H1 (cell line): ENCODE measurements around the gene MANBA. TPM values are rescaled to one million over a fixed set of nuclear protein-coding genes. Genes with fewer than 3 reads are reported as not detected.

ENCODE experiments used
- polyA plus RNA-seq, 7 experiments: library from polyadenylated mRNA; depleted of rRNA in 3 of 7; stranded (reverse) in 5 of 7; unstranded in 2 of 7; fragments of >200 nt in 5 of 7; fragments of 200-250 nt in 2 of 7; gene quantifications; 1 replicate in 5 of 7; 2 replicates in 1 of 7; 4 replicates in 1 of 7; pipeline versions ENCODE4 v1.2.1 to v1.2.3, GENCODE V29; 2011 to 2013; ENCODE audit warnings: missing spikeins in 2 of 7, mixed read lengths in 2 of 7
- total RNA-seq: library from RNA; stranded (reverse); fragmentation: NEBNext Ultra II Directional; extraction: Animal tissue kit (Norgen Biotek cat#: 25700); gene quantifications from 2 replicates; pipeline ENCODE4 v1.2.1, GENCODE V29; 2021
- TF ChIP-seq, protein P1 (sequence below): fragments of 300-600 bp; sonication (generic); IDR thresholded peaks from 2 replicates; pipeline ENCODE4 v1.7.1; 2012; ENCODE audit warnings: low read length, moderate library complexity, mild to moderate bottlenecking, inconsistent platforms; ENCODE audit not compliant: insufficient replicate concordance

Gene MANBA
- total and polyA plus RNA-seq, 2 of the 8 experiments (the other 6 are each of a cell fraction or from before 2014, with no cell fraction given): 22.9 to 27.8 TPM

DNA sequence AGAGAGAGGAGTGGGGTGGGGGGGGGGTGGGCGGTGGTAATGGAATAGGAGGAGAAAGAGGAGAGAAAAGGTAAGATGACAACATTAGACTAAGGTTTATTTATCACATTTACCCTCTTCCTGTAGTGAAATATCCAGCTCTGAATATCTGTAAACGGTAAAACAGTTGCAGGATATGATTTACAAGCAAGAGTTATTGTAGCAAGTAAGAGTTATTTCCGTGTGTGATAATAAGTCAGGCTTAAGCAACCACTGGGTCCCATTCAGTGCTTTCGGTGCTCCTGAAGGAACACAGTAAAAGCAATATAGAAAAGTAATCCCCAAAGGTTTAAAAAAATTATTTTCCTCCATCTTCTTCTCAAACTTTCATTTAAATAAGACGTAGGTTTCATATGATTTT lies 103.6 kb downstream of the MANBA start (continued):
- TF ChIP-seq, protein P1, sequence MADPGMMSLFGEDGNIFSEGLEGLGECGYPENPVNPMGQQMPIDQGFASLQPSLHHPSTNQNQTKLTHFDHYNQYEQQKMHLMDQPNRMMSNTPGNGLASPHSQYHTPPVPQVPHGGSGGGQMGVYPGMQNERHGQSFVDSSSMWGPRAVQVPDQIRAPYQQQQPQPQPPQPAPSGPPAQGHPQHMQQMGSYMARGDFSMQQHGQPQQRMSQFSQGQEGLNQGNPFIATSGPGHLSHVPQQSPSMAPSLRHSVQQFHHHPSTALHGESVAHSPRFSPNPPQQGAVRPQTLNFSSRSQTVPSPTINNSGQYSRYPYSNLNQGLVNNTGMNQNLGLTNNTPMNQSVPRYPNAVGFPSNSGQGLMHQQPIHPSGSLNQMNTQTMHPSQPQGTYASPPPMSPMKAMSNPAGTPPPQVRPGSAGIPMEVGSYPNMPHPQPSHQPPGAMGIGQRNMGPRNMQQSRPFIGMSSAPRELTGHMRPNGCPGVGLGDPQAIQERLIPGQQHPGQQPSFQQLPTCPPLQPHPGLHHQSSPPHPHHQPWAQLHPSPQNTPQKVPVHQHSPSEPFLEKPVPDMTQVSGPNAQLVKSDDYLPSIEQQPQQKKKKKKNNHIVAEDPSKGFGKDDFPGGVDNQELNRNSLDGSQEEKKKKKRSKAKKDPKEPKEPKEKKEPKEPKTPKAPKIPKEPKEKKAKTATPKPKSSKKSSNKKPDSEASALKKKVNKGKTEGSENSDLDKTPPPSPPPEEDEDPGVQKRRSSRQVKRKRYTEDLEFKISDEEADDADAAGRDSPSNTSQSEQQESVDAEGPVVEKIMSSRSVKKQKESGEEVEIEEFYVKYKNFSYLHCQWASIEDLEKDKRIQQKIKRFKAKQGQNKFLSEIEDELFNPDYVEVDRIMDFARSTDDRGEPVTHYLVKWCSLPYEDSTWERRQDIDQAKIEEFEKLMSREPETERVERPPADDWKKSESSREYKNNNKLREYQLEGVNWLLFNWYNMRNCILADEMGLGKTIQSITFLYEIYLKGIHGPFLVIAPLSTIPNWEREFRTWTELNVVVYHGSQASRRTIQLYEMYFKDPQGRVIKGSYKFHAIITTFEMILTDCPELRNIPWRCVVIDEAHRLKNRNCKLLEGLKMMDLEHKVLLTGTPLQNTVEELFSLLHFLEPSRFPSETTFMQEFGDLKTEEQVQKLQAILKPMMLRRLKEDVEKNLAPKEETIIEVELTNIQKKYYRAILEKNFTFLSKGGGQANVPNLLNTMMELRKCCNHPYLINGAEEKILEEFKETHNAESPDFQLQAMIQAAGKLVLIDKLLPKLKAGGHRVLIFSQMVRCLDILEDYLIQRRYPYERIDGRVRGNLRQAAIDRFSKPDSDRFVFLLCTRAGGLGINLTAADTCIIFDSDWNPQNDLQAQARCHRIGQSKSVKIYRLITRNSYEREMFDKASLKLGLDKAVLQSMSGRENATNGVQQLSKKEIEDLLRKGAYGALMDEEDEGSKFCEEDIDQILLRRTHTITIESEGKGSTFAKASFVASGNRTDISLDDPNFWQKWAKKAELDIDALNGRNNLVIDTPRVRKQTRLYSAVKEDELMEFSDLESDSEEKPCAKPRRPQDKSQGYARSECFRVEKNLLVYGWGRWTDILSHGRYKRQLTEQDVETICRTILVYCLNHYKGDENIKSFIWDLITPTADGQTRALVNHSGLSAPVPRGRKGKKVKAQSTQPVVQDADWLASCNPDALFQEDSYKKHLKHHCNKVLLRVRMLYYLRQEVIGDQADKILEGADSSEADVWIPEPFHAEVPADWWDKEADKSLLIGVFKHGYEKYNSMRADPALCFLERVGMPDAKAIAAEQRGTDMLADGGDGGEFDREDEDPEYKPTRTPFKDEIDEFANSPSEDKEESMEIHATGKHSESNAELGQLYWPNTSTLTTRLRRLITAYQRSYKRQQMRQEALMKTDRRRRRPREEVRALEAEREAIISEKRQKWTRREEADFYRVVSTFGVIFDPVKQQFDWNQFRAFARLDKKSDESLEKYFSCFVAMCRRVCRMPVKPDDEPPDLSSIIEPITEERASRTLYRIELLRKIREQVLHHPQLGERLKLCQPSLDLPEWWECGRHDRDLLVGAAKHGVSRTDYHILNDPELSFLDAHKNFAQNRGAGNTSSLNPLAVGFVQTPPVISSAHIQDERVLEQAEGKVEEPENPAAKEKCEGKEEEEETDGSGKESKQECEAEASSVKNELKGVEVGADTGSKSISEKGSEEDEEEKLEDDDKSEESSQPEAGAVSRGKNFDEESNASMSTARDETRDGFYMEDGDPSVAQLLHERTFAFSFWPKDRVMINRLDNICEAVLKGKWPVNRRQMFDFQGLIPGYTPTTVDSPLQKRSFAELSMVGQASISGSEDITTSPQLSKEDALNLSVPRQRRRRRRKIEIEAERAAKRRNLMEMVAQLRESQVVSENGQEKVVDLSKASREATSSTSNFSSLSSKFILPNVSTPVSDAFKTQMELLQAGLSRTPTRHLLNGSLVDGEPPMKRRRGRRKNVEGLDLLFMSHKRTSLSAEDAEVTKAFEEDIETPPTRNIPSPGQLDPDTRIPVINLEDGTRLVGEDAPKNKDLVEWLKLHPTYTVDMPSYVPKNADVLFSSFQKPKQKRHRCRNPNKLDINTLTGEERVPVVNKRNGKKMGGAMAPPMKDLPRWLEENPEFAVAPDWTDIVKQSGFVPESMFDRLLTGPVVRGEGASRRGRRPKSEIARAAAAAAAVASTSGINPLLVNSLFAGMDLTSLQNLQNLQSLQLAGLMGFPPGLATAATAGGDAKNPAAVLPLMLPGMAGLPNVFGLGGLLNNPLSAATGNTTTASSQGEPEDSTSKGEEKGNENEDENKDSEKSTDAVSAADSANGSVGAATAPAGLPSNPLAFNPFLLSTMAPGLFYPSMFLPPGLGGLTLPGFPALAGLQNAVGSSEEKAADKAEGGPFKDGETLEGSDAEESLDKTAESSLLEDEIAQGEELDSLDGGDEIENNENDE: no peak
